ENCODE measurements around the gene RMP24.

The RMP24 gene

DNA sequence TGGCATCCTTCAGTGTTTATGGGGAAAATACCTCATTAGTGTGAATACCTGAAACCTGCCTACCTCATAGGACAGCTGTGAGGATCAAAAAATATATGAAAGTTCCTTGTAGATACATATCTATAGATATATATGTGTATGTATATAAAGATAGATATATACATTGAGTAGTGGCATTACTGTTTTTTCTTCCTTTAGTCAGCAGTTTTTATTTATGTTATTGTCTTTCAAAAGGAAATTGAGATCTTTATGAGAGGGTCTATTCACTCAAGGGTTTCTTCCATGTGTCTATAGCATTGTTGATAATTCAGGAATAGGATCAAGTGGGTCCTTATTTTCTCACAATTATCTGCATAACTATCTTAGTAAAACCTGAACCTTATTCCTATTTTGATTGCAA is 6.6 kb downstream of the RMP24 start:
- Histone ChIP-seq H3K9me3 (replicated peaks) (no peaks in the 10 kb centered on the region), H3K4me3 (no peak overlapping the region), H3K27ac (no peak overlapping the region), H3K36me3 (peaks cover 70% of the 10 kb centered on the region), H3K27me3 (replicated peaks) (no peaks in the 10 kb centered on the region), H3K4me1 (replicated peaks) (no peaks in the 10 kb centered on the region; the same call in 1 of the 2 replicates)
- DNase-seq (ENCODE audit: low read depth in 1 of 2, low spot score in 2 of 2) = no peak

DNA sequence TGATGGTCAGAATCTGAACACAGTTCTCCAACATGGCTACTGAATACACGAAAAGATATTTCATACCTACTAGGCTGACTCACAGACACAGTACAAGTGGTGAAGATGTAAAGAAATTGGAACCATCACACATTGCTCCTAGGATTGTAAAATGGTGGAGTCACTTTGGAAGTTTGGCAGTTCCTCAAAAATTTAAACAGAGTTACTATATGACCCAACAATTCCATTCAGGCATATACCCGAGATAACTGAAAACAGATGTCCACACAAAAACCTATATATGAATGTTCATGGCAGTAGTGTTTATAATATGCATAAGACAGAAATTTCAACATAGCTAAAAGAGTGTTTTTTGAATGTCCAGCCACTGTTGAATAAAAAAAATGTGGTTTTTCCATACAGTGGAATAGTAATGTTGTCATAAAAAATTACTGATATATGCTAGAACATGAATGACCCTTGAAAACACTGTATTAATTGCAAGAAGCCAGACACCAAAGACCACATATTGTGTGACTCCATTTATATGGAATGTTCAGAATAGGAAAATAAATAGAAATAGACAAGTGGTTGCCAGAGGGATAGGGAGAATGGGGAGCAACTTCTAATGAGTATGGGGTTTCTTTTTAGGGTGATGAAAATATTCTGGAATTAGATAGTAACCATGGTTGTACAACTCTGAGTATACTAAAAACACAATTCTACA is 10.1 kb downstream of the RMP24 start:
- Histone ChIP-seq H3K9me3 (replicated peaks) (no peaks in the 10 kb centered on the region), H3K27ac (no peak overlapping the region), H3K4me1 (replicated peaks) (no peaks in the 10 kb centered on the region), H3K36me3 (peaks cover 41% of the 10 kb centered on the region), H3K4me3 (no peak overlapping the region), H3K27me3 (replicated peaks) (no peaks in the 10 kb centered on the region)
- no peak for DNase-seq (ENCODE audit: low read depth in 1 of 2, low spot score in 2 of 2)

DNA sequence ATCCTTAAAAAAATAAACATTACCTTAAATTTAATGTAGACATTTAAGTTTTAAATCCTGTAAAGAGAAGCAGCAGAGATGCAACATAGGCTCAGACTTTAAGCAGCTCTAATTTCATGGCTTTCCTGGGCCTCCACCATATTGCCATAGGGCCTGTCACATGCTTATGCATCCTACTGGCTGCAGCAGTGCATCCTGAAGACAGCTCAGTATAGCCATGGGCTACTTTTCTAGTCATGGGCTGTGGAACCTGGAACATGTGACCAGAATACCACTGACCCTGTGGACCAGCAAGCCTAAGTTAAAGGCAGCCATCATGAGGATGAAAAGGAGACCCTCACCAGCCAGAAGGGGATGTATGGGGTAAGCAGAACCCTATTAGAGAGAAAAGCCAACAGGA is 10.7 kb downstream of the RMP24 start:
- H3K27ac ChIP-seq = no peak overlapping the region

DNA sequence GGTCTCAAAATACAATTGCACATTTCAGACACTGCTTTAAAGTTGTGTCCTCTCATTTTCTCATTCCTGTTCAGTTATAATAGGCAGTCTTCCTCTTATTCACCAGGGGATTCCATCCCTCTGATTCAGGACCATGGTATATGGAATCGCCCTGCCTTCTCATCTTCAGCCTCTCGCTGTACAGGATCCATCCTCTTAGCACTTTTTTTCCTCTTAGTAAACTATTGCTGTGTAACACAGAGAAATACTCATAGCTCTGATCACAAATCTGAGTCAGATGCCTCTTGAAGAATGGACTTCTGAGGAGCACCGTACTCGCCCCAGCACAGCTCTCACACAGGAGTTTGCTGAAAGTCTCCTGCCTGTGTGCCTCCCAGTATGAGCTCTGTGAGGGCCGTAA is 11.3 kb downstream of the RMP24 start:
- Histone ChIP-seq H3K4me1 (replicated peaks) (no peaks in the 10 kb centered on the region), H3K9me3 (replicated peaks) (no peaks in the 10 kb centered on the region), H3K27ac (no peak overlapping the region), H3K4me3 (no peak overlapping the region), H3K27me3 (replicated peaks) (no peaks in the 10 kb centered on the region), H3K36me3 (peaks cover 28% of the 10 kb centered on the region)
- no peak for DNase-seq (ENCODE audit: low read depth in 1 of 2, low spot score in 2 of 2)

More for the DNA sequence above, 10.7 kb downstream of the RMP24 start:
- Histone ChIP-seq H3K27me3 (replicated peaks) (no peaks in the 10 kb centered on the region), H3K4me3 (no peak overlapping the region), H3K4me1 (replicated peaks) (no peaks in the 10 kb centered on the region), H3K36me3 (peaks cover 35% of the 10 kb centered on the region), H3K9me3 (replicated peaks) (no peaks in the 10 kb centered on the region)
- DNase-seq (ENCODE audit: low read depth in 1 of 2, low spot score in 2 of 2) = no peak

DNA sequence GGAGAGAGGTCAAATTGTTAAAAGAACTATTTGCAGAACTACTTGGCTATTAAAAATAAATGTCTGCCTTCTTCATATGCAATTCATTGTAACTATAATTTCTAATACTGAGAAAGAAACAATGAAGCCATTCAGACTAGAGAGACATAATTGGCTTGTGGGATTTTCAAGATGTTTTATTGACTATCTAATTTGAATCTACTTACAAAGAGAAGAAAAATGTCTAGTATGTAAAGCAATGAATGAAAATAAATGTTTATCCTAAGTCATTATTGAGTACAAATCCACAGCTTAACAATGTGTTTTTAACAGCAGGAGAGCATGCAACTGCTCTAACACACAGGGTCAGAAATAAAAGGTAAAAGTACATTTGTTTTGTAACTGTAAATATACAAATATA is 19.2 kb downstream of the RMP24 start:
- no peaks in the 10 kb centered on the region for H3K9me3 ChIP-seq (replicated peaks)
- H3K27me3 ChIP-seq (replicated peaks) = no peaks in the 10 kb centered on the region
- H3K4me1 ChIP-seq (replicated peaks) = no peaks in the 10 kb centered on the region
- no peaks in the 10 kb centered on the region for H3K36me3 ChIP-seq
- no peak overlapping the region for H3K4me3 ChIP-seq
- no peak overlapping the region for H3K27ac ChIP-seq
- DNase-seq (ENCODE audit: low read depth in 1 of 2, low spot score in 2 of 2) = no peak

DNA sequence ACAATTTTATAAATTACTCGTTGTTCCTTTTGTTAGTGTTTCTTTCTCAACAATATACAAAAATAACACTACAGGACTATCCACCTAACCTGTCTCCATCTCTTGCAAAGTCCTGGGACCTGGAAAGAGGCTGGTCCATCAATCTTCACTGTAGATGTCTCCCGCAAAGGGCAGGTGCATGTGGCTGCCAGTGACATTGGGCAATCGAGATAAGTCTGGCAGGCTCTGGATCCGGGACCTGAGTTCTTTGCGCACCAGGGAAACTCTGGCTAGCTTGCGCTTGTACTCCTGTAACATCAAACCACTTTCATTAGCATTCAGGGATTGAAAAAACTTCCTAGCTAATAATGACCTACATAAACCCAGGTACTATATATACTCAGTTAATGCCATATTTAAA is 20.5 kb downstream of the RMP24 start:
- DNase-seq (ENCODE audit: low read depth in 1 of 2, low spot score in 2 of 2) = no peak
- H3K4me1 ChIP-seq (replicated peaks) = no peaks in the 10 kb centered on the region
- H3K27me3 ChIP-seq (replicated peaks) = no peaks in the 10 kb centered on the region
- H3K4me3 ChIP-seq = no peak overlapping the region
- H3K27ac ChIP-seq = no peak overlapping the region
- no peaks in the 10 kb centered on the region for H3K36me3 ChIP-seq
- no peaks in the 10 kb centered on the region for H3K9me3 ChIP-seq (replicated peaks)

DNA sequence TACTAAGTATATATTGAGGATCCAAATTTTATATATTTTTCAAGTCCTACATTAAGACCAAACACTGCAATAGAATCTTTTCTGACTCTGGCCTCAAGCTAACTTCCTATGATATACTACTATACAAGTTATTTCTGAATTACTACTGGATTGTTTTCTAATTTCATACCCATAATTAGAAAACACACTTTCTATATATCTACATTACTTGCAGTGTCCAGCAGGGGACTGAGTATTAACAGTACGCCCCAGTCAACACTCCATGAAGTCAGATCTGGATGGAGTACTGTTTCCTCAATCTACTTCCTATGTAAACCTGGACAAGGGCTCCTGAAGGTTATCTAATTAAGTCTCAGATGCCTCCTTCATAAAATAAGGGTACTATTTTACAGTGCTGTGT is 26.5 kb downstream of the RMP24 start:
- H3K27me3 ChIP-seq (replicated peaks) = no peaks in the 10 kb centered on the region
- DNase-seq (ENCODE audit: low read depth in 1 of 2, low spot score in 2 of 2) = no peak
- H3K4me1 ChIP-seq (replicated peaks) = no peaks in the 10 kb centered on the region
- no peak overlapping the region for H3K4me3 ChIP-seq
- no peaks in the 10 kb centered on the region for H3K9me3 ChIP-seq (replicated peaks)
- no peaks in the 10 kb centered on the region for H3K36me3 ChIP-seq
- no peak overlapping the region for H3K27ac ChIP-seq

DNA sequence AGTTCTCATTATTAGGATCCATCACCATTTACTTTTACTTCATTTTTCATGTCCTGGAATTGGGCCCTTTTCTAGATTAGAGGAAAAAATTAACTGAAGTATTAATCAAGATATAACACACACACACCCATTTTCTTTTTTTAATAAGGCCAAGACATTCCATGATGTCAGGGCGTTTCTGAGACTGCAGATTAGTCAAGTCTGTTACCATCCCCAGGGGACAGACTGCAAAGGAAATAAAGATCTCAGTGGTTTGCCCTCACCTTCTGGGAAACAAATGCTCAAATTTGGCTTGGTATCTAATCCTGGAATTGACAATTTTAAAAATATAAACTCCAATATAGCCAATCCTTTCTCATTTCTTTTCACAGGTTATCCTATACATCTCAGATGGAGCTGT is 27.4 kb downstream of the RMP24 start:
- no peak for DNase-seq (ENCODE audit: low read depth in 1 of 2, low spot score in 2 of 2)
- H3K9me3 ChIP-seq (replicated peaks) = no peaks in the 10 kb centered on the region
- no peak overlapping the region for H3K4me3 ChIP-seq
- H3K27ac ChIP-seq = no peak overlapping the region
- no peaks in the 10 kb centered on the region for H3K27me3 ChIP-seq (replicated peaks)
- no peaks in the 10 kb centered on the region for H3K36me3 ChIP-seq
- no peaks in the 10 kb centered on the region for H3K4me1 ChIP-seq (replicated peaks)

DNA sequence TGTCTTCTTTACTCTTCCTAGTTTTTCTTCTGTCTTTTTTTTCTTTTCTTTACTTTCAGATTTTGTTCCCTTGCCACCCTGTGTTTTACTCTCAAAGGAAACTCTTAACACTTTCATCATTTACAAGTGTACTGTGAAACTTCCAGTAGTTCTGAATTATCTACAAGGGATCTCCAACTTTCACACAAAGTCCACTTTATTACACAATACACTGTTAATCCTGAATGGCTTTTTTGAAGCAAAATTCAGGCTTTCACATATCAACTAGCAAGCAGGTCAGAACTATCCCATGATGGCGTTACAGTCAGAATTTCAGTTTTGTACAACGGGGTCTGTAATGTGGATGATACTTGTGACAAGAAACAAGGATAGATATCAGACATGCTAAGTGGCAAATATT is 34.5 kb downstream of the RMP24 start:
- Histone ChIP-seq H3K4me1 (replicated peaks) (no peaks in the 10 kb centered on the region), H3K4me3 (no peak overlapping the region), H3K9me3 (replicated peaks) (no peaks in the 10 kb centered on the region), H3K27ac (no peak overlapping the region), H3K36me3 (no peaks in the 10 kb centered on the region), H3K27me3 (replicated peaks) (no peaks in the 10 kb centered on the region)
- no peak for DNase-seq (ENCODE audit: low read depth in 1 of 2, low spot score in 2 of 2)

DNA sequence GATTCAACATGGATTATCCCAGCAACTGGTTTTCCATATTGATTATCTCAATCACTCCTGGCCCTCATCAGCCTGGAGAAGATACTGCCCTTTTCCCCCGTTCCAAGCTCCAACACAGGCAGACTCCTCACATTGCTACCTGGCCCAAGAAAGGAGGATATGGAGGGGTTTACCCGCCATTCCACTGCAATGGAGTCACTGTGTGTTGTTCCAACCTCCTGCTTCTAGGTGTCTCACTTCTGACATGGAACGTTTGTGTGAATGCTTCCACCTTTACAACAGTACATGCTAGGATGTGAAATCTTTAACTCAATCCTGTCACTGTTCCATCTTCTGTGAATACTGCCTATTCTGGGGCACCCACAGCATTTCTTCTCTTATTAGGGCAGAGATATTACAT is 36.7 kb downstream of the RMP24 start:
- Histone ChIP-seq H3K27me3 (replicated peaks) (no peaks in the 10 kb centered on the region), H3K36me3 (no peaks in the 10 kb centered on the region), H3K4me3 (no peak overlapping the region), H3K9me3 (replicated peaks) (no peaks in the 10 kb centered on the region), H3K27ac (no peak overlapping the region), H3K4me1 (replicated peaks) (no peaks in the 10 kb centered on the region)
- DNase-seq (ENCODE audit: low read depth in 1 of 2, low spot score in 2 of 2) = no peak

DNA sequence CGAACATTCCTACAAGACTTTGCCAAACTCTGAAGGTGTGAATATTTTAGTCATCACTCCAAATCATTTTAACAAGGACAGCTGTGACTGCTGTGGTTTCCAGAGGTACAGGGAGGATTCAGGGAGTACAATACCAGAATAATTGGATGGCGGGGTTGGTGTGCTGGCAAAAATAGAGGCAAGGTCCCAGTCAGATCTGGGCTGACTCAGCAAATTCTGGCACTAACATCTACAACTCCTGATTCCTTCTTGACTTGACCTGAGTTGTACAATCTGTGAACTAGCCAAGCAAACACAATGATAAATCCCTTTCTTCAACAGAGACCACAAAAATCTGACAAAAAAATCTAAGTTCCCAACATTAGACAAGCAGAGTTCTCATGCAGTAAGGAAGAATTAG is 40.4 kb downstream of the RMP24 start:
- Histone ChIP-seq H3K27me3 (replicated peaks) (no peaks in the 10 kb centered on the region), H3K27ac (no peak overlapping the region), H3K4me1 (replicated peaks) (no peaks in the 10 kb centered on the region), H3K4me3 (no peak overlapping the region), H3K9me3 (replicated peaks) (no peaks in the 10 kb centered on the region), H3K36me3 (no peaks in the 10 kb centered on the region)
- no peak for DNase-seq (ENCODE audit: low read depth in 1 of 2, low spot score in 2 of 2)

DNA sequence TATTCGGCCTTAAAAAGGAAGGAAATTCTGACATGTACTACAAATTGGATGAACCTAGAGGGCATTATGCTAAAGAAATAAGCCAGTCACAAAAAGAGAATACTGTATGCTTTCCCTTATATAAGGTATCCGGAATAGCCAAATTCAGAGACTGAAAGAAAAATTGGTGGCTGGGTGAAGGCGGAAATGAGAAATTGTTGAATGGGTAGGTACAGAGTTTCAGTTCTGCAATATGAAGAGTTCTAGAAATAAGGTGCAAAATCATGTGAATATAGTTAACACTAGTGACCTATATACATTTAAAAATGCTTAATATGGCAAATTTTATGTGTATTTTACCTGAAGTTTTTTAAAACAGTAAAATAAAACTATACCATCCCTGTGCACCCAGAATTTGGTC is 43.1 kb downstream of the RMP24 start:
- H3K9me3 ChIP-seq (replicated peaks) = no peaks in the 10 kb centered on the region
- DNase-seq (ENCODE audit: low read depth in 1 of 2, low spot score in 2 of 2) = no peak
- no peaks in the 10 kb centered on the region for H3K27me3 ChIP-seq (replicated peaks)
- H3K27ac ChIP-seq = no peak overlapping the region
- H3K4me1 ChIP-seq (replicated peaks) = no peaks in the 10 kb centered on the region
- H3K4me3 ChIP-seq = no peak overlapping the region
- no peaks in the 10 kb centered on the region for H3K36me3 ChIP-seq

DNA sequence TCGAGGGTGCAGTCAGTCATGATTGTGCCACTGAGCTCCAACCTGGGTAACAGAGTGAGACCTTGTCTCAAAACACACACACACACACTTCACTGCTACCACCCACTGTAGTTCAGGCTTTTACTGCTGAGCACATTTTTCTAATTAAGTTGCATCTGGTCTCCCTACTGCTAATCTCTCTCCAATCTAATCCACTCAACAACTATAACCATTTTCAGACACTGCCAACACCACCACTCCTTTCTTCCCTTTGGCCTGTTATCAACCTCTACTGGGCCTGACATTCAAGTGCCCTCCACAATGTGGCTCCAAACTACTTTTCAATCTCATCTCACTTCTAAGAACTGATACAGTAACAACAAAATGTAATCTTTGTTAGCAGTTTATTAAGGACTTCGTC is 44.8 kb downstream of the RMP24 start:
- no peaks in the 10 kb centered on the region for H3K36me3 ChIP-seq
- H3K27ac ChIP-seq = no peak overlapping the region
- no peaks in the 10 kb centered on the region for H3K9me3 ChIP-seq (replicated peaks)
- no peak for DNase-seq (ENCODE audit: low read depth in 1 of 2, low spot score in 2 of 2)
- no peaks in the 10 kb centered on the region for H3K4me1 ChIP-seq (replicated peaks)
- H3K27me3 ChIP-seq (replicated peaks) = no peaks in the 10 kb centered on the region
- no peak overlapping the region for H3K4me3 ChIP-seq

DNA sequence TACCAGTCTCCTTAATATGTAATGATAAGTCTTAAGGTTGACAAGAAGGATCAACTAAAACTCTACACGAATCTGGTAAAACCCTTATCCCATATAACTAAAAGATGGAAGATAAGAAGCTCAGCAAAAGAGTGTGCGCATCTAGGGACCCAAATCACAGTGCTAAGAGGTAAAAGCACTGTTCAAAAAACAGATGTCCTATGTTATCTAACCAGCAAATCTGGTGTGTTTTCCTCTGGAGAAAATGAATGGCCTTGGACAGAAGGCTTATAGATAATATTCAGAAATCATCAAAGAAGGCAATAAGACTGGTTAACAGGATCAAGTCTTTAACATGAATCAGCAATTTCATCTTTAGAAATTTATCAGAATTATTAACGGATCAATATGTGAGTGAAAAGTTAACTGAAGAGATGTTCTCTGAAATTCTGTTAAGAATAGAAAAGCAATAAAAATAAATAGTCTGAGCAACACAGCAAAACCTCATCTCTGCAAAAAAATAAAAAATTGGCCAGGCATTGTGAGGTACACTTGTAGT is 47.8 kb downstream of the RMP24 start:
- no peaks in the 10 kb centered on the region for H3K4me1 ChIP-seq (replicated peaks)
- no peaks in the 10 kb centered on the region for H3K27me3 ChIP-seq (replicated peaks)
- H3K4me3 ChIP-seq = no peak overlapping the region
- H3K9me3 ChIP-seq (replicated peaks) = no peaks in the 10 kb centered on the region
- H3K27ac ChIP-seq = no peak overlapping the region
- peaks cover 4% of the 10 kb centered on the region for H3K36me3 ChIP-seq
- DNase-seq (ENCODE audit: low read depth in 1 of 2, low spot score in 2 of 2) = no peak

DNA sequence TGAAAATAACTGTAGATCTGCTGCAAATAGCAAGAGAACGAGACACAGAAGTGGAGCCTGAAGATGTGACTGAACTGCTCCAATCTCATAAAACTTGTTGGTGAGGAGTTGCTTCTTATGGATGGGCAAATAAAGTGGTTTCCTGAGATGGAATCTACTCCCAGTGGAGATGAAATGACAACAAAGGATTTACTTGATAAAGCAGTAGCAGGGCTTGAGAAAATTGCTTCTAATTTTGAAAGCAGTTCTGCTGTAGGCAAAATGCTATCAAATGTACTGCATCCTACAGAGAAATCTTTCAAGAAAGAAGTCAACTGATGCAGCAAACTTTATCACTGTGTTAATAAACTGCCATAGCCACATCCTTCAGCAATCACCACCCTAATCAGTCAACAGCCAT is 50.9 kb downstream of the RMP24 start:
- no peaks in the 10 kb centered on the region for H3K27me3 ChIP-seq (replicated peaks)
- DNase-seq (ENCODE audit: low read depth in 1 of 2, low spot score in 2 of 2) = no peak

More for the DNA sequence above, 50.9 kb downstream of the RMP24 start:
- no peaks in the 10 kb centered on the region for H3K9me3 ChIP-seq (replicated peaks)
- no peak overlapping the region for H3K27ac ChIP-seq
- H3K36me3 ChIP-seq = peaks cover 21% of the 10 kb centered on the region
- no peaks in the 10 kb centered on the region for H3K4me1 ChIP-seq (replicated peaks)
- H3K4me3 ChIP-seq = no peak overlapping the region
